GM10847 (cell line): Measurements from ENCODE around the gene HKDC1.

ENCODE experiments used
- POLR2A ChIP-seq: IDR thresholded peaks from 2 replicates; pipeline ENCODE4 v1.6.1; 2011; ENCODE audit not compliant: insufficient read length; ENCODE audit errors: extremely low read depth

Gene HKDC1

GRCh38 chr10:69211104-69211503 is 9.0 kb upstream of the HKDC1 start:
- no peak for TF ChIP-seq POLR2A

GRCh38 chr10:69211524-69211923 is 8.6 kb upstream of the HKDC1 start:
- no peak for TF ChIP-seq POLR2A

- no peak for TF ChIP-seq POLR2A
These were observed 6.4 kb upstream of the HKDC1 start for GRCh38 chr10:69213591-69214311.

DNA sequence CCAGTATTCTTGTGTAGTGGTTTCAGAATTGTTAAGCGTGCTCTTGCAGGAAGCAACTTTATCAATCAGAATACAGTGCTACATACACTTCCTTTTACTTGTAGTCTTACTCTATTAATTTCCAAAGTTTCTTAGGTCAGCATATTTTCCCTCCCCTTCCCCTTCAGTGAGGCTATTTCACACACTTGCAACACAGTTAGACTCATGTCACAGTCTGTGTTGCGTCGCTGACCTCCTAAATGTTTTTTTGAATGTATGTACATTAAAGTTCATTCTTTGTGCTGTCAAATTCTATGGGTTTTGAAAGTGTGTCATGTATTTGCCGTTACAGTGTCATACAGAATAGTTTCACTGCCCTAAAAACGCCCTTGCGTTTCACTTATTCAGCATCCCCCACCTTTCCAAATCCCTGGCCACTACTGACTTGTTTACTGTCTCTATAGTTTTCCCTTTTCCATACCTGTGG is 5.4 kb upstream of the HKDC1 start:
- TF ChIP-seq POLR2A, result no peak

GRCh38 chr10:69215405-69216171 is 4.5 kb upstream of the HKDC1 start:
- no peak for TF ChIP-seq POLR2A

DNA sequence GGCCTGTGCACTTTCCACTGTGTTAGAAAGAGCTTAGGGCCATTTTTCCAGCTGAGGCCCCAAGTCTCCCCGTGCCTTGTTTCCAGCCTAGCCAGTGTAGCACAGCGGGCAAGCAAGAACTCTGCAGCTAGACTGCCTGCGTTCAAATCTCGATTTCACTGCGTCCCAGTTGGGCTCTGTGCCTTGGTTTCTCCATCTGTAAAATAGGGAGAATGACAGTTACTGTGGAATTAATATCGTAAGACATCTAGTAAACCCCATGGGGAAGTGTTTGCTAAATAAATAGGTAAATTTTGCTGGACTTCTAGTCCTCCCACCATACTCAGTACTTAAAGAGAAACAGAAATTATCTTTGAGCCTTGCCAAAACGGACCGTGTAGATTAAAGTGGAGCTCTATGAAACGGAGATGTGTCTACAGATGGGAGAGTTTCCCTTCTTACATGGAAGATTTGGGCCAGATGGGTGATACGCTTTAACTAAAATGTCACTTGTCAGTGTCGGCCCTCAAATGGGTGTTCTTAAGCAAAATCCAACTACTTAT is 3.5 kb upstream of the HKDC1 start:
- no peak for TF ChIP-seq POLR2A

GRCh38 chr10:69217119-69217754 is 2.9 kb upstream of the HKDC1 start:
- TF ChIP-seq POLR2A, result no peak

GRCh38 chr10:69218831-69219230 is 1.3 kb upstream of the HKDC1 start:
- TF ChIP-seq POLR2A, result no peak

DNA sequence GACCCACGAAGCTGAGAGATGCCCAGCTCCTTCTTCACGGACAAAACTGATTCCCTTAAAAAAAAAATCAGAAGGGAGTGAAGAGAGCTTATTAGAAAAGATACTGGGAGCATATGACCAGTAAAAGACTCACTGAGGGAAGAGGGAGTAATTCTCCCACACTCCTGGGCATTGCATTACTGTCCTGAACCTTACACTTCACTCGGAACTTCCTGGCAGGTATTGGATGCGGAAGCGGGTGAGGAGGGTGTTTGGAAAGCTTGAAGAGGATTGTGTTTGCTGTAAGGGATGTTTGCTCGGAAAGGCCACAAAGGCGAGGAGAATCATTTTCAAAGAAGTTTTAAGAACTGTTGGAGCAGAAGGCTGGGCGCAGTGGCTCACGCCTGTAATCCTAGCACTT is 375 bp downstream of the HKDC1 start:
- TF ChIP-seq POLR2A, result no peak

DNA sequence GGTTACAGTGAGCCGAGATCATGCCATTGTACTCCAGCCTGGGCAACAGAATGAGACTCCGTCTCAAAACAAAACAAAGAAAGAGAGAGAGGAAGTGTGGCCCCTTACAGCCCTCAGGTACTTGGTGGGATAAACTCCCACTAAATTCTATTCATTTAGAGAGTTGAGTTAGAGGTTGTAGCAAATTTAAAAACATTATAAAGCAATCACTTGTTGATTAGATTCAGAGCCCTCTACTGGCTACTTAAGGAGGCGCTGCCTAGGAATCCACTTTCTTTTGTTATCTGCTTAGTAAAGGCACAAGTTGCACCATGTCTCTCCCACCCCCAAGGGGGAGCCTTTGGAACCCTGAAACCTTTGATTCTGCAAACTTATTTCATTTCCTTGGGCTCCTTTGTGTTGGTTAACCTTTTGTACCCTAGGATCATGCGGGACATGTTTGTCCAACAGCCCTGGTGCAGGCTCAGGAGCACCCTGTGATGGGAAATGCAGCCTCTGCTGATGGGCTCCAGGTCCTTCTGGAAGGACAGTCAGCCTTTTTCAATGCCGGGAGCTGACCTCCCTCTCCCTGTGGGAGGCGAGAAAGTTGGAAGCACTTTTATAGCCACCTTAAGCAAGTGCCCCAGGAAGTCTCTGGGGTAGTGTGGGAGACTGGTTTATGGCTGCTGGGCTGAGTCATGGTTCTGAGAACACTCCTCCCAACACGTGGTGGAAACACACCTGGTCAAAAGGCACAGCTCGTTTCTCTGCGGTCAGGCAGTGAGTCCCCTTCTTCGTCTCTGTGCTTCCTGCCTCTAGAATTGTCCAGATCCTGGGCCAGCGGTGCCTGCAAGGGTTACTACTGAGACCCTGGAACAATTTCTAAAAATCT is 2.3 kb downstream of the HKDC1 start:
- no peak for TF ChIP-seq POLR2A

DNA sequence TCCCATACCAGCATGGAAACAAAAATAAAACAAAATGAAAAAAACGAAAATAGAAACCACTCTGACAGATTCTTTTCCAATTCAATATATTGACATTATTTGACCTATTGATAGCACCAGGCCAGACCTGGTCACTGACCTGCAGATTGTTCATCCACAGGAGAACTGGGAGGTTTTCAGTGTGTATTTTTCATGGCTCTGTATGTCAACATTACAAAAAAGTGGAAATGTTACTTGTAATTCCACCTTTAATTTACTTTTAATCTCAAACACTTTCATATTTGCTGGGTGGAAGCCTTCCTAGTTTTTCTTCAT is 2.9 kb downstream of the HKDC1 start:
- no peak for TF ChIP-seq POLR2A

- no peak for TF ChIP-seq POLR2A
These were observed 4.9 kb downstream of the HKDC1 start for GRCh38 chr10:69224862-69225657.

DNA sequence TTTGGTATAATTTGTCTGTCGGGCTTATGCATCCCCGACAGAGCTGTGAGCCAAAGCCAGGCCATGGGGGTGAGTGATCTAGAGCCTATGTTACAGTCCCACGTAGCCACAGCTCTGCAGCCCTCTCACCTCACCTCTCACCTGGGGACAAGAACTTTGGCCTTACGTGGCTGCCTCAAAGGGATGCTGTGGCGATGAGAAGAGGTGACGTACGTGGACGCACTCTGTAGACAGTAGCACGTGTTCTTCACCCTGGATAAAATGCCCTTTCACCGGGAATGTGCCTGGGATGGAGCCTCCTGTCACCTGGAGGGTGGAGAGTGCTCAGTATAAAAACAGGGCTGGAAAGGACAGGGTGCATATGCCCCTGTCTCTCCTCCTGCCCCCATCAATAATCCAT is 5.5 kb downstream of the HKDC1 start:
- TF ChIP-seq POLR2A, result no peak

GRCh38 chr10:69226919-69227450 is 6.9 kb downstream of the HKDC1 start:
- TF ChIP-seq POLR2A, result no peak
